HS-27A (cell line): ENCODE results near the gene BSN.

ENCODE experiments used
- DNase-seq: peaks from one replicate; pipeline ENCODE4 v3.0.0-alpha.2; 2012; ENCODE audit warnings: low read depth, missing footprints

BSN gene

GRCh38 chr3:49628249-49628648, 74.0 kb downstream of the BSN start:
- DNase-seq, result no peak

- no peak for DNase-seq
These were observed 75.2 kb downstream of the BSN start for GRCh38 chr3:49629451-49629850.

- no peak for DNase-seq
These were observed 75.6 kb downstream of the BSN start for GRCh38 chr3:49629866-49630265.

- DNase-seq, result no peak
These were observed 76.5 kb downstream of the BSN start for GRCh38 chr3:49630784-49631183.

- no peak for DNase-seq
These were observed 80.5 kb downstream of the BSN start for GRCh38 chr3:49634736-49635135.

GRCh38 chr3:49636883-49637609, 82.8 kb downstream of the BSN start:
- DNase-seq, result no peak

- DNase-seq, result peak; percentile 86
These were observed 84.2 kb downstream of the BSN start for GRCh38 chr3:49638445-49638844.

- DNase-seq, result no peak
These were observed 85.3 kb downstream of the BSN start for GRCh38 chr3:49639551-49639950.

GRCh38 chr3:49641292-49641691, 87.0 kb downstream of the BSN start:
- DNase-seq, result no peak

GRCh38 chr3:49641921-49642707, 87.8 kb downstream of the BSN start:
- no peak for DNase-seq

- DNase-seq, result no peak
These were observed 88.5 kb downstream of the BSN start for GRCh38 chr3:49642708-49643145.

- no peak for DNase-seq
These were observed 90.4 kb downstream of the BSN start for GRCh38 chr3:49644684-49645083.

- no peak for DNase-seq
These were observed 92.0 kb downstream of the BSN start for GRCh38 chr3:49646236-49646635.

- no peak for DNase-seq
These were observed 93.5 kb downstream of the BSN start for GRCh38 chr3:49647741-49648140.

GRCh38 chr3:49648354-49649019, 94.2 kb downstream of the BSN start:
- no peak for DNase-seq

- DNase-seq, result no peak
These were observed 95.3 kb downstream of the BSN start for GRCh38 chr3:49649576-49649975.

GRCh38 chr3:49650177-49650576, 95.9 kb downstream of the BSN start:
- DNase-seq, result no peak

GRCh38 chr3:49650637-49651036, 96.4 kb downstream of the BSN start:
- DNase-seq, result no peak

GRCh38 chr3:49652218-49652902, 98.1 kb downstream of the BSN start:
- no peak for DNase-seq

GRCh38 chr3:49652903-49653415, 98.7 kb downstream of the BSN start:
- DNase-seq, result no peak

- no peak for DNase-seq
These were observed 99.3 kb downstream of the BSN start for GRCh38 chr3:49653621-49654020.

GRCh38 chr3:49654176-49654825, 100.0 kb downstream of the BSN start:
- no peak for DNase-seq
